K562 (cell line): ENCODE measurements around the gene TSPAN16.

ENCODE experiments used
- EP300 ChIP-seq: IDR thresholded peaks from 2 replicates; pipeline ENCODE4 v1.6.1; 2012; ENCODE audit warnings: low read length, improper control_type of control experiment
- ETV6 ChIP-seq, 3 experiments: fragments of 150-350 bp in 1 of 3; sonication (generic) in 1 of 3; formaldehyde crosslinking in 1 of 3; IDR thresholded peaks; 2 replicates each; pipeline versions ENCODE4 v1.6.1 to v1.8.0; 2014 to 2022; ENCODE audit warnings: borderline replicate concordance in 2 of 3, low read depth in 2 of 3, antibody characterized with exemption in 1 of 3, low read length in 1 of 3, mild to moderate bottlenecking in 1 of 3, missing genetic modification reagents in 1 of 3
- TAF7 ChIP-seq: fragments of 450-650 bp; IDR thresholded peaks from 2 replicates; pipeline ENCODE4 v1.6.1; 2016; ENCODE audit warnings: missing genetic modification characterization, missing compliant biosample characterization
- ZBTB7A ChIP-seq: IDR thresholded peaks from 2 replicates; pipeline ENCODE4 v1.6.1; 2011; ENCODE audit warnings: low read depth, mild to moderate bottlenecking, low read length, moderate library complexity, borderline replicate concordance; ENCODE audit not compliant: control insufficient read depth

GRCh38 chr19:11346104-11346940 is 50.4 kb downstream of the TSPAN16 start, which contains the start of the genes CCDC159 and TMEM205:
- TF ChIP-seq EP300, result no peak
- no peak for TF ChIP-seq TAF7 (tag)
- no peak for TF ChIP-seq ETV6 (IDR thresholded peaks at IDR 0.05; ENCODE audit: borderline replicate concordance in 1 of 2, low read depth in 2 of 2, low read length in 1 of 2)
- no peak for TF ChIP-seq ETV6 (CRISPR knock-in tag; IDR thresholded peaks at IDR 0.05; ENCODE audit: borderline replicate concordance)
- peak; percentile 83 for TF ChIP-seq ZBTB7A
